Measurements from ENCODE around the gene VEZT.

The VEZT gene

DNA sequence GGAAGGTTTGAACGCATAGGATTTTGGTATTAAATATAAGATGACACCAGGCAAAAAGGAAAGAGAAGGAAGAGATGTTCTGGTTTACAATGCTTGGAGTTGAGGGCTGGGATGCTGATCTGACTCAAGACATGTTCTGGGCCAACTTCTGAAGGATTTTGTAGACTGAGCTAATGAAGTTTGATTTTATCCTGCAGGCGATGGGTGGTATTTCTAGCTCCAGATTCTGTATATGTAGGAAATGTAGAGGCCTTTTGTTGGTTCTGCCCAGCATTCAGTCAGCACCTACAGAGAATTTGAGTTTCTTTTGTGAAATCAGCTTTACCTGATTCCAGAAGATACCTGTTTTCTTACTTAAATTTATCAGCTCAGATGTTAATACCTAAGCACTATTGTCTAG, 48.2 kb downstream of the VEZT start:
- Histone ChIP-seq H3K79me2 (ENCODE audit: insufficient read depth, low read length) (no peaks in the 10 kb centered on the region; the same call in 1 of the 2 replicates), H3K4me2 (ENCODE audit: insufficient read depth, low read length) (no peak overlapping the region), H3K36me3 (ENCODE audit: insufficient read depth, low read length) (peaks cover 80% of the 10 kb centered on the region), H3K4me1 (ENCODE audit: insufficient read depth, low read length) (no peaks in the 10 kb centered on the region), H3K9me3 (ENCODE audit: insufficient read depth, low read length, severe bottlenecking) (no peaks in the 10 kb centered on the region), H3K27me3 (ENCODE audit: insufficient read depth, low read length, poor library complexity) (no peaks in the 10 kb centered on the region), H3K4me3 (ENCODE audit: low read depth in 1 of 2, low read length in 2 of 2) (no peak overlapping the region), H2AFZ (ENCODE audit: low read depth, low read length) (no peak overlapping the region), H4K20me1 (ENCODE audit: insufficient read depth, low read length) (no peaks in the 10 kb centered on the region), H3K9ac (ENCODE audit: low read depth, low read length) (no peak overlapping the region), H3K27ac (ENCODE audit: low read length) (no peak overlapping the region)
- DNase-seq (no peak), ATAC-seq (ENCODE audit: insufficient read depth, low read depth) (no peak)
- TF ChIP-seq, protein P1, sequence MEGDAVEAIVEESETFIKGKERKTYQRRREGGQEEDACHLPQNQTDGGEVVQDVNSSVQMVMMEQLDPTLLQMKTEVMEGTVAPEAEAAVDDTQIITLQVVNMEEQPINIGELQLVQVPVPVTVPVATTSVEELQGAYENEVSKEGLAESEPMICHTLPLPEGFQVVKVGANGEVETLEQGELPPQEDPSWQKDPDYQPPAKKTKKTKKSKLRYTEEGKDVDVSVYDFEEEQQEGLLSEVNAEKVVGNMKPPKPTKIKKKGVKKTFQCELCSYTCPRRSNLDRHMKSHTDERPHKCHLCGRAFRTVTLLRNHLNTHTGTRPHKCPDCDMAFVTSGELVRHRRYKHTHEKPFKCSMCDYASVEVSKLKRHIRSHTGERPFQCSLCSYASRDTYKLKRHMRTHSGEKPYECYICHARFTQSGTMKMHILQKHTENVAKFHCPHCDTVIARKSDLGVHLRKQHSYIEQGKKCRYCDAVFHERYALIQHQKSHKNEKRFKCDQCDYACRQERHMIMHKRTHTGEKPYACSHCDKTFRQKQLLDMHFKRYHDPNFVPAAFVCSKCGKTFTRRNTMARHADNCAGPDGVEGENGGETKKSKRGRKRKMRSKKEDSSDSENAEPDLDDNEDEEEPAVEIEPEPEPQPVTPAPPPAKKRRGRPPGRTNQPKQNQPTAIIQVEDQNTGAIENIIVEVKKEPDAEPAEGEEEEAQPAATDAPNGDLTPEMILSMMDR (IDR thresholded peaks at IDR 0.05; ENCODE audit: borderline replicate concordance, extremely low read depth, low read length, poor library complexity, severe bottlenecking), result no peak
- TF ChIP-seq EZH2 (IDR thresholded peaks at IDR 0.05; ENCODE audit: borderline replicate concordance, low read depth, low read length, severe bottlenecking), result no peak

GRCh38 chr12:95266254-95266653, 48.6 kb downstream of the VEZT start:
- peaks cover 81% of the 10 kb centered on the region for H3K36me3 ChIP-seq (ENCODE audit: insufficient read depth, low read length)
- no peaks in the 10 kb centered on the region; the same call in 1 of the 2 replicates for H3K79me2 ChIP-seq (ENCODE audit: insufficient read depth, low read length)
- H3K9ac ChIP-seq (ENCODE audit: low read depth, low read length), result no peak overlapping the region
- no peak overlapping the region for H3K4me3 ChIP-seq (ENCODE audit: low read depth in 1 of 2, low read length in 2 of 2)
- no peaks in the 10 kb centered on the region for H4K20me1 ChIP-seq (ENCODE audit: insufficient read depth, low read length)
- ATAC-seq (ENCODE audit: insufficient read depth, low read depth), result no peak
- H2AFZ ChIP-seq (ENCODE audit: low read depth, low read length), result no peak overlapping the region
- no peaks in the 10 kb centered on the region for H3K9me3 ChIP-seq (ENCODE audit: insufficient read depth, low read length, severe bottlenecking)
- no peaks in the 10 kb centered on the region for H3K4me1 ChIP-seq (ENCODE audit: insufficient read depth, low read length)
- TF ChIP-seq EZH2 (IDR thresholded peaks at IDR 0.05; ENCODE audit: borderline replicate concordance, low read depth, low read length, severe bottlenecking), result no peak
- TF ChIP-seq, protein P1 (IDR thresholded peaks at IDR 0.05; ENCODE audit: borderline replicate concordance, extremely low read depth, low read length, poor library complexity, severe bottlenecking), result no peak
- no peak for DNase-seq
- no peak overlapping the region for H3K27ac ChIP-seq (ENCODE audit: low read length)
- no peaks in the 10 kb centered on the region for H3K27me3 ChIP-seq (ENCODE audit: insufficient read depth, low read length, poor library complexity)
- no peak overlapping the region for H3K4me2 ChIP-seq (ENCODE audit: insufficient read depth, low read length)

DNA sequence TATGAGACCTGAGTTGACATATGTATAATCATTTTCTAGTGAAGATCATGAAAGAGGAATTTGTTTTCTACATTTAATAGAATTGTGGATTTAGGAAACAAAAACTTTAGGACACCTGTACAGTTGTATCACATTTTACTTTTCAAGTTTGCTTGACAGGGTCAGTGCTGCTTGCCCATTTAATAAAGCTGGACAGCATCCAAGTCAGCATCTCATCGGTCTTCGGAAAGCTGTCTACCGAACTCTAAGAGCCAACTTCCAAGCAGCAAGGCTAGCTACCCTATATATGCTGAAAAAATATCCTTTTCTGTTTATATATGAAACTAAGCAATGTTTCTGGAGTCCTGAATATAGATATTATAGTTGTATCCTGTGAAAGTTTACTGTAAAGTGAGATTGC, 52.3 kb downstream of the VEZT start:
- no peak for ATAC-seq (ENCODE audit: insufficient read depth, low read depth)
- peaks cover 83% of the 10 kb centered on the region for H3K36me3 ChIP-seq (ENCODE audit: insufficient read depth, low read length)
- DNase-seq, result no peak

DNA sequence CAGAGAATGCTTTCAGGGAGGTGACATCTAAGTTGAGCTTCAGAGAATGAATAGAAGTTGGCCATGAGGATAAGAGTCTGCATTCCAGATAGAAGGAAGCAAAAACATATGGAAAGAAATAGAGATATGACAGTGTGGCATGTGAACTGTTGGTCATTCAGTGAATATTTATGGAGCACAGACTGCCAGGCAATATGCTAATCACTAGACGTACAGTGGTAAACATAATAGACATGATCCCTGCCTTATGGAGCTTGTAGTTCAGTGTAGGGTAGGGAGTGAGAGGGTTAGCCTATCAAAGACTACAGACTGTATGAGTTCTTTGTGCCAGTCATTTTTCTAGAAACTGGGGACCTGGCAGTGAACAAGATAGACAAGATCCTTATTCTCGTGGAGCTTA, 53.9 kb downstream of the VEZT start:
- Histone ChIP-seq H3K27me3 (ENCODE audit: insufficient read depth, low read length, poor library complexity) (no peaks in the 10 kb centered on the region), H3K9me3 (ENCODE audit: insufficient read depth, low read length, severe bottlenecking) (no peaks in the 10 kb centered on the region), H3K9ac (ENCODE audit: low read depth, low read length) (no peak overlapping the region), H3K4me3 (ENCODE audit: low read depth in 1 of 2, low read length in 2 of 2) (no peak overlapping the region), H3K4me2 (ENCODE audit: insufficient read depth, low read length) (no peak overlapping the region), H3K27ac (ENCODE audit: low read length) (no peak overlapping the region), H4K20me1 (ENCODE audit: insufficient read depth, low read length) (no peaks in the 10 kb centered on the region), H2AFZ (ENCODE audit: low read depth, low read length) (no peak overlapping the region), H3K79me2 (ENCODE audit: insufficient read depth, low read length) (no peaks in the 10 kb centered on the region), H3K4me1 (ENCODE audit: insufficient read depth, low read length) (no peaks in the 10 kb centered on the region), H3K36me3 (ENCODE audit: insufficient read depth, low read length) (peaks cover 82% of the 10 kb centered on the region)
- no peak for TF ChIP-seq EZH2 (IDR thresholded peaks at IDR 0.05; ENCODE audit: borderline replicate concordance, low read depth, low read length, severe bottlenecking)
- TF ChIP-seq, protein P1 (IDR thresholded peaks at IDR 0.05; ENCODE audit: borderline replicate concordance, extremely low read depth, low read length, poor library complexity, severe bottlenecking), result no peak
- ATAC-seq (ENCODE audit: insufficient read depth, low read depth) (no peak), DNase-seq (no peak)

More for the DNA sequence above, 52.3 kb downstream of the VEZT start:
- no peaks in the 10 kb centered on the region for H3K9me3 ChIP-seq (ENCODE audit: insufficient read depth, low read length, severe bottlenecking)
- no peak for TF ChIP-seq EZH2 (IDR thresholded peaks at IDR 0.05; ENCODE audit: borderline replicate concordance, low read depth, low read length, severe bottlenecking)
- no peak overlapping the region for H3K4me2 ChIP-seq (ENCODE audit: insufficient read depth, low read length)
- no peak overlapping the region for H2AFZ ChIP-seq (ENCODE audit: low read depth, low read length)
- no peak overlapping the region for H3K27ac ChIP-seq (ENCODE audit: low read length)
- no peak overlapping the region for H3K9ac ChIP-seq (ENCODE audit: low read depth, low read length)
- H3K4me1 ChIP-seq (ENCODE audit: insufficient read depth, low read length), result no peaks in the 10 kb centered on the region
- no peaks in the 10 kb centered on the region for H3K79me2 ChIP-seq (ENCODE audit: insufficient read depth, low read length)
- H4K20me1 ChIP-seq (ENCODE audit: insufficient read depth, low read length), result no peaks in the 10 kb centered on the region
- H3K4me3 ChIP-seq (ENCODE audit: low read depth in 1 of 2, low read length in 2 of 2), result no peak overlapping the region
- no peaks in the 10 kb centered on the region for H3K27me3 ChIP-seq (ENCODE audit: insufficient read depth, low read length, poor library complexity)
